DMS 273 (cell line): Measurements from ENCODE around the gene ALDH3B2.
"Not testable (repeated sequence)": the region's sequence is repeated elsewhere in the genome, so short reads cannot be mapped to it uniquely, and the experiment has no call there.

ENCODE experiments used
- DNase-seq: peaks from one replicate; lab custom pipeline; 2025; ENCODE audit not compliant: unreplicated experiment; lab: John Stamatoyannopoulos, UW

The ALDH3B2 gene

GRCh38 chr11:67662835-67663531 lies 11.4 kb downstream of the ALDH3B2 start:
- no peak for DNase-seq

- no peak for DNase-seq
Observed at GRCh38 chr11:67662142-67662834, 12.1 kb downstream of the ALDH3B2 start.

GRCh38 chr11:67660752-67661151 lies 13.7 kb downstream of the ALDH3B2 start:
- DNase-seq = not testable (repeated sequence)

- DNase-seq = not testable (repeated sequence)
Observed at GRCh38 chr11:67659651-67660165, 14.7 kb downstream of the ALDH3B2 start.

- no peak for DNase-seq
Observed at GRCh38 chr11:67657300-67657699, 17.1 kb downstream of the ALDH3B2 start.

- DNase-seq = no peak
Observed at GRCh38 chr11:67656278-67656922, 18.0 kb downstream of the ALDH3B2 start.

GRCh38 chr11:67654225-67654624 lies 20.2 kb downstream of the ALDH3B2 start:
- no peak for DNase-seq

- no peak for DNase-seq
Observed at GRCh38 chr11:67652965-67653845, 21.2 kb downstream of the ALDH3B2 start.

GRCh38 chr11:67651976-67652781 lies 22.2 kb downstream of the ALDH3B2 start:
- no peak for DNase-seq

- DNase-seq = peak; percentile 19
Observed at GRCh38 chr11:67649634-67650510, 24.6 kb downstream of the ALDH3B2 start.

- no peak for DNase-seq
Observed at GRCh38 chr11:67648796-67649613, 25.4 kb downstream of the ALDH3B2 start.

GRCh38 chr11:67648140-67648795 lies 26.2 kb downstream of the ALDH3B2 start:
- peak; percentile 63 for DNase-seq

- no peak for DNase-seq
Observed at GRCh38 chr11:67647471-67647870, 27.0 kb downstream of the ALDH3B2 start.

GRCh38 chr11:67646535-67647336 lies 27.7 kb downstream of the ALDH3B2 start:
- no peak for DNase-seq

GRCh38 chr11:67645521-67646461 lies 28.6 kb downstream of the ALDH3B2 start:
- DNase-seq = no peak
